ENCODE data around the gene CDC34.

Gene CDC34

GRCh38 chr19:588741-589692, 57.5 kb downstream of the CDC34 start:
- no peak for DNase-seq (ENCODE audit: low read depth)

DNA sequence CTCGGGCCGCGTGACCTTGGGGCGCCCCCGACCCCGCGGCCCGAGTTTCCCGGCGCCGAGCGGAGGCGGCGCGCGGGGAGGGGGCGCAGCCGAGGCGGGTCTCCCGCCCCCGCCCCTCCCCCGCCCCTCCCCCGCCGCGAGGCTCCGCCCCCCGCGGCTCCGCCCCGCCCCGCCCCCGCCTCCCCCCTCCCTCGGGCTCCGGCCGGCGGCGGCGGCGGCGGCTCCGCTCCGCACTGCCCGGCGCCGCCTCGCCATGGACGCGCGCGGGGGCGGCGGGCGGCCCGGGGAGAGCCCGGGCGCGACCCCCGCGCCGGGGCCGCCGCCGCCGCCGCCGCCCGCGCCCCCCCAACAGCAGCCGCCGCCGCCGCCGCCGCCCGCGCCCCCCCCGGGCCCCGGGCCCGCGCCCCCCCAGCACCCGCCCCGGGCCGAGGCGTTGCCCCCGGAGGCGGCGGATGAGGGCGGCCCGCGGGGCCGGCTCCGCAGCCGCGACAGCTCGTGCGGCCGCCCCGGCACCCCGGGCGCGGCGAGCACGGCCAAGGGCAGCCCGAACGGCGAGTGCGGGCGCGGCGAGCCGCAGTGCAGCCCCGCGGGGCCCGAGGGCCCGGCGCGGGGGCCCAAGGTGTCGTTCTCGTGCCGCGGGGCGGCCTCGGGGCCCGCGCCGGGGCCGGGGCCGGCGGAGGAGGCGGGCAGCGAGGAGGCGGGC, 58.3 kb downstream of the CDC34 start, which contains the start of gene HCN2:
Gene HCN2 (plus strand): TSS at position 189 of the 703 bp plus-strand sequence. CDS start 65 bp downstream, at position 254.
- DNase-seq (ENCODE audit: low read depth): no peak

- DNase-seq (ENCODE audit: low read depth): no peak
Measured at GRCh38 chr19:590396-590745, 58.8 kb downstream of the CDC34 start.

GRCh38 chr19:590750-591098, 59.2 kb downstream of the CDC34 start:
- no peak for DNase-seq (ENCODE audit: low read depth)

- no peak for DNase-seq (ENCODE audit: low read depth)
Measured at GRCh38 chr19:591099-591958, 59.8 kb downstream of the CDC34 start.
